Keratinocyte (primary cell): ENCODE data around the gene GFI1. TPM values are rescaled to one million over a fixed set of nuclear protein-coding genes. Genes with fewer than 3 reads are reported as not detected.

ENCODE experiments used
- DNase-seq: peaks from one replicate; pipeline ENCODE4 v3.0.0-alpha.2; 2011; ENCODE audit warnings: low read depth, missing footprints, low spot score
- FAIRE-seq: peaks from 2 replicates; lab custom pipeline; 2011; peaks lifted over from hg19 to GRCh38; lab: Jason Lieb, UNC
- H2AFZ ChIP-seq: 2 replicates; pipeline ENCODE4 v1.6.0; 2012; ENCODE audit warnings: low read length, control low read depth, inconsistent platforms; ENCODE audit not compliant: control insufficient read depth
- H3K27ac ChIP-seq: 2 replicates; pipeline ENCODE4 v1.5.1; 2011; ENCODE audit warnings: low read length; ENCODE audit not compliant: control insufficient read depth, insufficient read depth
- H3K27me3 ChIP-seq: 3 replicates; pipeline ENCODE4 v1.6.0; 2011; ENCODE audit warnings: low read length; ENCODE audit not compliant: control insufficient read depth, insufficient read depth; ENCODE audit errors: extremely low read depth
- H3K36me3 ChIP-seq, 2 experiments: 2 replicates in 1 of 2; 3 replicates in 1 of 2; pipeline ENCODE4 v1.5.1; 2011; ENCODE audit warnings: low read length in 2 of 2, mild to moderate bottlenecking in 1 of 2; ENCODE audit not compliant: control insufficient read depth in 2 of 2, insufficient read depth in 2 of 2; ENCODE audit errors: extremely low read depth in 1 of 2
- H3K4me1 ChIP-seq: 3 replicates; pipeline ENCODE4 v1.5.1; 2011; ENCODE audit warnings: low read length; ENCODE audit not compliant: control insufficient read depth, insufficient read depth; ENCODE audit errors: extremely low read depth
- H3K4me2 ChIP-seq: 3 replicates; pipeline ENCODE4 v1.6.0; 2011; ENCODE audit warnings: low read depth, low read length; ENCODE audit not compliant: control insufficient read depth, insufficient read depth; ENCODE audit errors: extremely low read depth
- H3K4me3 ChIP-seq, 3 experiments: fragments of 200-600 bp in 1 of 3; sonication (generic) in 1 of 3; 2 replicates in 2 of 3; 3 replicates in 1 of 3; pipeline ENCODE4 v1.5.1; 2011 to 2016; ENCODE audit warnings: low read length in 3 of 3, mild to moderate bottlenecking in 3 of 3, control low read depth in 2 of 3, inconsistent platforms in 1 of 3, low read depth in 1 of 3, mixed read lengths in 1 of 3, mixed run types in 1 of 3, moderate library complexity in 1 of 3; ENCODE audit not compliant: control insufficient read depth in 2 of 3, insufficient read depth in 2 of 3; ENCODE audit errors: extremely low read depth in 1 of 3
- H3K79me2 ChIP-seq: 2 replicates; pipeline ENCODE4 v1.6.0; 2012; ENCODE audit warnings: low read length; ENCODE audit not compliant: control insufficient read depth, insufficient read depth
- H3K9ac ChIP-seq: 3 replicates; pipeline ENCODE4 v1.6.0; 2011; ENCODE audit warnings: low read length; ENCODE audit not compliant: control insufficient read depth, insufficient read depth; ENCODE audit errors: extremely low read depth
- H3K9me1 ChIP-seq: 3 replicates; pipeline ENCODE4 v1.6.0; 2011; ENCODE audit warnings: low read length; ENCODE audit not compliant: control insufficient read depth, insufficient read depth; ENCODE audit errors: extremely low read depth
- H3K9me3 ChIP-seq: 2 replicates; pipeline ENCODE4 v1.5.1; 2012; ENCODE audit warnings: low read depth, low read length; ENCODE audit not compliant: control insufficient read depth
- H4K20me1 ChIP-seq: 3 replicates; pipeline ENCODE4 v1.6.0; 2011; ENCODE audit warnings: low read length; ENCODE audit not compliant: control insufficient read depth, insufficient read depth; ENCODE audit errors: extremely low read depth
- CTCF ChIP-seq, 3 experiments: IDR thresholded peaks in 1 of 3; conservative IDR thresholded peaks in 1 of 3; optimal IDR thresholded peaks in 1 of 3; 2 replicates in 2 of 3; 3 replicates in 1 of 3; pipeline versions ENCODE3 to v1.5.1; 2011; ENCODE audit warnings: low read length in 3 of 3, mild to moderate bottlenecking in 3 of 3, moderate library complexity in 2 of 3, control low read depth in 1 of 3, inconsistent platforms in 1 of 3; ENCODE audit not compliant: insufficient read depth in 2 of 3; ENCODE audit errors: extremely low read depth in 1 of 3
- EZH2 ChIP-seq: IDR thresholded peaks from one replicate; pipeline ENCODE4 v1.6.1; 2012; ENCODE audit warnings: inconsistent platforms, mild to moderate bottlenecking, low read length, moderate library complexity
- dilution Hi-C: fragments of 300-500 bp; cut with MboI; formaldehyde crosslinking; loops from one replicate; pipeline ENCODE4 v1.7.0; 2020; ENCODE audit warnings: low sequenced_read_pairs; ENCODE audit not compliant: extremely low pct_ligation_motif_present
- polyA plus RNA-seq, 5 experiments: library from polyadenylated mRNA; depleted of rRNA in 3 of 5; stranded (reverse) in 3 of 5; stranded (forward) in 1 of 5; unstranded in 1 of 5; fragments of >200 nt; gene quantifications; 1 replicate in 1 of 5; 2 replicates in 3 of 5; 3 replicates in 1 of 5; pipeline versions ENCODE4 v1.2.1 to v1.2.3, GENCODE V29; 2011 to 2012; ENCODE audit warnings: missing spikeins in 2 of 5, low read depth in 1 of 5, low replicate concordance in 1 of 5

GFI1 gene
- polyA plus RNA-seq, 1 donor (not counting 4 experiments of a cell fraction or from before 2014, with no cell fraction given) = 0.17 TPM

- H3K36me3 ChIP-seq = peaks cover 0 to 3% of the 10 kb centered on the region in 2 experiments
- no peak overlapping the region for H3K9ac ChIP-seq
- no peaks in the 10 kb centered on the region for H4K20me1 ChIP-seq
- H3K27ac ChIP-seq = no peak overlapping the region
- H3K27me3 ChIP-seq = no peaks in the 10 kb centered on the region
- no peaks in the 10 kb centered on the region for H3K4me1 ChIP-seq
- H3K9me1 ChIP-seq = no peaks in the 10 kb centered on the region
- H3K79me2 ChIP-seq = no peaks in the 10 kb centered on the region
- FAIRE-seq (no peak), DNase-seq (no peak)
- H3K4me3 ChIP-seq = no peak overlapping the region
- no peak overlapping the region for H2AFZ ChIP-seq
- no peak overlapping the region for H3K4me2 ChIP-seq
- dilution Hi-C loops = no loop called here
- TF ChIP-seq EZH2 (no peak), CTCF (optimal IDR thresholded peaks at IDR 0.05 in 1 of 3, IDR thresholded peaks at IDR 0.05 in 1 of 3, conservative IDR thresholded peaks at IDR 0.05 in 1 of 3; ENCODE audit: extremely low read depth in 1 of 3, insufficient read depth in 2 of 3, low read length in 3 of 3) (no peak)
- H3K9me3 ChIP-seq = no peaks in the 10 kb centered on the region
These were observed 29.8 kb upstream of the GFI1 start for GRCh38 chr1:92516574-92516973.

DNA sequence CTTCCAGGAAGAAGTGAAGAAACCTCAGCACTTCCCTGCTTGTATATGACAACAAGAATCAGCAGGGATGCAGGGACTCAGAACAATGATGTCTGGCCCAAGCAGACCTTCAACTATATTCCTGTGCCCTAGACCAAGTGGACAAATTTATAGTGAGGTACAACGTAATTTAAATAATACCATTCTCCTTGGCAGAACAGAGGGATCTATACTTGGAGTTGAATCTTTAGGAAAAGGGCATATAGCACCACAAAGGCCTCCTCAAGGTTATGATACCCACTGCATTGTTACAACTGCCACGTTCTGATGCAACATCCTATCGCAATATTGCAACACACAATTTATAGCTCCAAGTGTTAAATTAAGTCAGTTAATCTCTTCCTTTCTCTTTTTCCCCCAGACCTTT is 29.1 kb upstream of the GFI1 start:
- no peak overlapping the region for H3K4me2 ChIP-seq
- H3K27me3 ChIP-seq = no peaks in the 10 kb centered on the region
- peaks cover 0 to 3% of the 10 kb centered on the region in 2 experiments for H3K36me3 ChIP-seq
- H3K9ac ChIP-seq = no peak overlapping the region
- no peak for TF ChIP-seq CTCF (optimal IDR thresholded peaks at IDR 0.05 in 1 of 3, IDR thresholded peaks at IDR 0.05 in 1 of 3, conservative IDR thresholded peaks at IDR 0.05 in 1 of 3; ENCODE audit: extremely low read depth in 1 of 3, insufficient read depth in 2 of 3, low read length in 3 of 3)
- TF ChIP-seq EZH2 = no peak
- H3K4me3 ChIP-seq = no peak overlapping the region
- H3K9me1 ChIP-seq = no peaks in the 10 kb centered on the region
- no peak for FAIRE-seq
- no peak overlapping the region for H3K27ac ChIP-seq
- H3K79me2 ChIP-seq = no peaks in the 10 kb centered on the region
- no peaks in the 10 kb centered on the region for H3K9me3 ChIP-seq
- H4K20me1 ChIP-seq = no peaks in the 10 kb centered on the region
- dilution Hi-C loops = no loop called here
- DNase-seq = no peak
- H3K4me1 ChIP-seq = no peaks in the 10 kb centered on the region
- H2AFZ ChIP-seq = no peak overlapping the region
